Kasumi-1 (cell line): ENCODE results near the gene UTP11.
"Not testable (repeated sequence)": the region's sequence is repeated elsewhere in the genome, so short reads cannot be mapped to it uniquely, and the experiment has no call there.

ENCODE experiments used
- DNase-seq, 2 experiments: peaks; one replicate each; lab custom pipeline; 2025; lab: John Stamatoyannopoulos, UW

Gene UTP11

GRCh38 chr1:38012363-38013226 lies at the start of gene UTP11:
UTP11 (plus strand) TSS chr1:38012734; CDS start chr1:38012803, 69 bp downstream.
- peak; percentile 99 to 100 for DNase-seq

GRCh38 chr1:37964106-37964505 lies 48.4 kb upstream of the UTP11 start:
- DNase-seq: not testable (repeated sequence)

- no peak for DNase-seq
Measured at GRCh38 chr1:37965301-37965700, 47.2 kb upstream of the UTP11 start.

GRCh38 chr1:37973684-37974083 lies 38.9 kb upstream of the UTP11 start:
- not testable (repeated sequence) for DNase-seq

- DNase-seq: no peak
Measured at GRCh38 chr1:37974567-37974966, 38.0 kb upstream of the UTP11 start.

GRCh38 chr1:37975083-37975482 lies 37.5 kb upstream of the UTP11 start:
- peak; percentile 69 to 75 for DNase-seq

GRCh38 chr1:37978541-37978940 lies 34.0 kb upstream of the UTP11 start:
- no peak for DNase-seq

GRCh38 chr1:37983546-37983945 lies 29.0 kb upstream of the UTP11 start:
- DNase-seq: no peak

- DNase-seq: no peak
Measured at GRCh38 chr1:37987679-37988078, 24.9 kb upstream of the UTP11 start.

GRCh38 chr1:37989361-37989930 lies 23.1 kb upstream of the UTP11 start:
- peak in 1 of 2 experiments; percentile 43 for DNase-seq

GRCh38 chr1:37994886-37995566 lies 17.5 kb upstream of the UTP11 start:
- peak in 1 of 2 experiments; percentile 20 for DNase-seq

- no peak for DNase-seq
Measured at GRCh38 chr1:37995751-37996345, 16.7 kb upstream of the UTP11 start.

- no peak for DNase-seq
Measured at GRCh38 chr1:37997256-37998088, 15.1 kb upstream of the UTP11 start.

GRCh38 chr1:37998089-37998808 lies 14.3 kb upstream of the UTP11 start:
- DNase-seq: no peak

- no peak for DNase-seq
Measured at GRCh38 chr1:37998913-37999429, 13.6 kb upstream of the UTP11 start.

GRCh38 chr1:37999430-38000232 lies 12.9 kb upstream of the UTP11 start:
- DNase-seq: peak; percentile 81 to 85

- DNase-seq: peak in 1 of 2 experiments; percentile 79
Measured at GRCh38 chr1:38000233-38000528, 12.4 kb upstream of the UTP11 start.

- DNase-seq: peak in 1 of 2 experiments; percentile 38
Measured at GRCh38 chr1:38000529-38001455, 11.7 kb upstream of the UTP11 start.
